Tibial nerve (tissue), 3 donors: Measurements from ENCODE around the gene FKBP6.
"Not testable (repeated sequence)": the region's sequence is repeated elsewhere in the genome, so short reads cannot be mapped to it uniquely, and the experiment has no call there.

Experiments used
- POLR2A ChIP-seq, 2 donors: fragments of 450-650 bp; IDR thresholded peaks; one replicate each; pipeline ENCODE4 v1.6.1; 2017; ENCODE audit warnings: antibody characterized with exemption in 2 of 2, mild to moderate bottlenecking in 2 of 2, moderate library complexity in 2 of 2
- TF ChIP-seq, protein P1 (sequence below), 5 experiments: fragments of 200-600 bp in 3 of 5; fragments of 450-650 bp in 2 of 5; sonication (generic) in 3 of 5; IDR thresholded peaks; one replicate each; pipeline ENCODE4 v1.5.1; 2016 to 2019; ENCODE audit warnings: antibody characterized with exemption in 5 of 5, mild to moderate bottlenecking in 3 of 5, moderate library complexity in 2 of 5

GRCh38 chr7:73299812-73300211 is 28.1 kb upstream of the FKBP6 start:
- TF ChIP-seq, protein P1, sequence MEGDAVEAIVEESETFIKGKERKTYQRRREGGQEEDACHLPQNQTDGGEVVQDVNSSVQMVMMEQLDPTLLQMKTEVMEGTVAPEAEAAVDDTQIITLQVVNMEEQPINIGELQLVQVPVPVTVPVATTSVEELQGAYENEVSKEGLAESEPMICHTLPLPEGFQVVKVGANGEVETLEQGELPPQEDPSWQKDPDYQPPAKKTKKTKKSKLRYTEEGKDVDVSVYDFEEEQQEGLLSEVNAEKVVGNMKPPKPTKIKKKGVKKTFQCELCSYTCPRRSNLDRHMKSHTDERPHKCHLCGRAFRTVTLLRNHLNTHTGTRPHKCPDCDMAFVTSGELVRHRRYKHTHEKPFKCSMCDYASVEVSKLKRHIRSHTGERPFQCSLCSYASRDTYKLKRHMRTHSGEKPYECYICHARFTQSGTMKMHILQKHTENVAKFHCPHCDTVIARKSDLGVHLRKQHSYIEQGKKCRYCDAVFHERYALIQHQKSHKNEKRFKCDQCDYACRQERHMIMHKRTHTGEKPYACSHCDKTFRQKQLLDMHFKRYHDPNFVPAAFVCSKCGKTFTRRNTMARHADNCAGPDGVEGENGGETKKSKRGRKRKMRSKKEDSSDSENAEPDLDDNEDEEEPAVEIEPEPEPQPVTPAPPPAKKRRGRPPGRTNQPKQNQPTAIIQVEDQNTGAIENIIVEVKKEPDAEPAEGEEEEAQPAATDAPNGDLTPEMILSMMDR (IDR thresholded peaks at IDR 0.05) = not testable (repeated sequence)
- not testable (repeated sequence) for TF ChIP-seq POLR2A (IDR thresholded peaks at IDR 0.05)
